ENCODE data around the gene NFE2L3. TPM values are rescaled to one million over a fixed set of nuclear protein-coding genes. Genes with fewer than 3 reads are reported as not detected.

The NFE2L3 gene
- total and polyA plus RNA-seq, 4 donors, result 0.32 to 1.9 (median 1.3) TPM

DNA sequence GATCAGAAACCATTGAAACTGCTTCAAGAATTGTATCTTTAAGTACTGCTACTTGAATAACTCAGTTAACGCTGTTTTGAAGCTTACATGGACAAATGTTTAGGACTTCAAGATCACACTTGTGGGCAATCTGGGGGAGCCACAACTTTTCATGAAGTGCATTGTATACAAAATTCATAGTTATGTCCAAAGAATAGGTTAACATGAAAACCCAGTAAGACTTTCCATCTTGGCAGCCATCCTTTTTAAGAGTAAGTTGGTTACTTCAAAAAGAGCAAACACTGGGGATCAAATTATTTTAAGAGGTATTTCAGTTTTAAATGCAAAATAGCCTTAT, 33.8 kb downstream of the NFE2L3 start:
- Histone ChIP-seq H3K27me3 (ENCODE audit: control insufficient read depth in 4 of 4, insufficient read depth in 4 of 4, low read length in 3 of 4) (no peaks in the 10 kb centered on the region), H3K4me1 (ENCODE audit: control insufficient read depth in 4 of 4, insufficient read depth in 4 of 4, low read length in 3 of 4) (peaks cover 0 to 17% (median 7%) of the 10 kb centered on the region in 4 donors), H3K36me3 (ENCODE audit: control insufficient read depth in 4 of 4, insufficient read depth in 3 of 4, low read depth in 1 of 4, low read length in 3 of 4) (peaks cover 2 to 30% (median 23%) of the 10 kb centered on the region in 4 donors), H3K27ac (ENCODE audit: low read depth in 1 of 2, low read length in 2 of 2) (no peak overlapping the region), H3K9ac (ENCODE audit: low read depth in 1 of 2, low read length in 2 of 2) (no peak overlapping the region), H3K4me3 (ENCODE audit: low read depth in 1 of 3, low read length in 3 of 3) (no peak overlapping the region), H3K9me3 (ENCODE audit: control insufficient read depth in 4 of 4, low read length in 3 of 4) (no peaks in the 10 kb centered on the region)
- TF ChIP-seq, protein P1, sequence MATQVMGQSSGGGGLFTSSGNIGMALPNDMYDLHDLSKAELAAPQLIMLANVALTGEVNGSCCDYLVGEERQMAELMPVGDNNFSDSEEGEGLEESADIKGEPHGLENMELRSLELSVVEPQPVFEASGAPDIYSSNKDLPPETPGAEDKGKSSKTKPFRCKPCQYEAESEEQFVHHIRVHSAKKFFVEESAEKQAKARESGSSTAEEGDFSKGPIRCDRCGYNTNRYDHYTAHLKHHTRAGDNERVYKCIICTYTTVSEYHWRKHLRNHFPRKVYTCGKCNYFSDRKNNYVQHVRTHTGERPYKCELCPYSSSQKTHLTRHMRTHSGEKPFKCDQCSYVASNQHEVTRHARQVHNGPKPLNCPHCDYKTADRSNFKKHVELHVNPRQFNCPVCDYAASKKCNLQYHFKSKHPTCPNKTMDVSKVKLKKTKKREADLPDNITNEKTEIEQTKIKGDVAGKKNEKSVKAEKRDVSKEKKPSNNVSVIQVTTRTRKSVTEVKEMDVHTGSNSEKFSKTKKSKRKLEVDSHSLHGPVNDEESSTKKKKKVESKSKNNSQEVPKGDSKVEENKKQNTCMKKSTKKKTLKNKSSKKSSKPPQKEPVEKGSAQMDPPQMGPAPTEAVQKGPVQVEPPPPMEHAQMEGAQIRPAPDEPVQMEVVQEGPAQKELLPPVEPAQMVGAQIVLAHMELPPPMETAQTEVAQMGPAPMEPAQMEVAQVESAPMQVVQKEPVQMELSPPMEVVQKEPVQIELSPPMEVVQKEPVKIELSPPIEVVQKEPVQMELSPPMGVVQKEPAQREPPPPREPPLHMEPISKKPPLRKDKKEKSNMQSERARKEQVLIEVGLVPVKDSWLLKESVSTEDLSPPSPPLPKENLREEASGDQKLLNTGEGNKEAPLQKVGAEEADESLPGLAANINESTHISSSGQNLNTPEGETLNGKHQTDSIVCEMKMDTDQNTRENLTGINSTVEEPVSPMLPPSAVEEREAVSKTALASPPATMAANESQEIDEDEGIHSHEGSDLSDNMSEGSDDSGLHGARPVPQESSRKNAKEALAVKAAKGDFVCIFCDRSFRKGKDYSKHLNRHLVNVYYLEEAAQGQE (IDR thresholded peaks at IDR 0.05), result no peak
- no peak for TF ChIP-seq TAF1 (conservative IDR thresholded peaks at IDR 0.05)
- no peak for TF ChIP-seq HNF4G (IDR thresholded peaks at IDR 0.05)
- DNase-seq (ENCODE audit: low spot score), result no peak
- 95% methylated on average over 1 of the region's 1 CpG for WGBS

GRCh38 chr7:26186364-26187311, 34.6 kb downstream of the NFE2L3 start:
- DNase-seq (ENCODE audit: low spot score), result no peak
- 87% methylated on average over 5 of the region's 5 CpGs for WGBS
- Histone ChIP-seq H3K27ac (ENCODE audit: low read depth in 1 of 2, low read length in 2 of 2) (peak overlapping the region in 1 of 2 donors; percentile 12), H3K9ac (ENCODE audit: low read depth in 1 of 2, low read length in 2 of 2) (no peak overlapping the region), H3K4me1 (ENCODE audit: control insufficient read depth in 4 of 4, insufficient read depth in 4 of 4, low read length in 3 of 4) (peaks cover 0 to 21% (median 6%) of the 10 kb centered on the region in 4 donors), H3K27me3 (ENCODE audit: control insufficient read depth in 4 of 4, insufficient read depth in 4 of 4, low read length in 3 of 4) (no peaks in the 10 kb centered on the region), H3K9me3 (ENCODE audit: control insufficient read depth in 4 of 4, low read length in 3 of 4) (no peaks in the 10 kb centered on the region), H3K4me3 (ENCODE audit: low read depth in 1 of 3, low read length in 3 of 3) (no peak overlapping the region), H3K36me3 (ENCODE audit: control insufficient read depth in 4 of 4, insufficient read depth in 3 of 4, low read depth in 1 of 4, low read length in 3 of 4) (peaks cover 2 to 37% (median 32%) of the 10 kb centered on the region in 4 donors)
- TF ChIP-seq JUND (IDR thresholded peaks at IDR 0.05) (peak in 1 of 2 donors; percentile 53), GABPA (IDR thresholded peaks at IDR 0.05 in 1 of 2, conservative IDR thresholded peaks at IDR 0.05 in 1 of 2) (no peak)

- Histone ChIP-seq H3K27ac (ENCODE audit: low read depth in 1 of 2, low read length in 2 of 2) (no peak overlapping the region), H3K27me3 (ENCODE audit: control insufficient read depth in 4 of 4, insufficient read depth in 4 of 4, low read length in 3 of 4) (no peaks in the 10 kb centered on the region), H3K4me3 (ENCODE audit: low read depth in 1 of 3, low read length in 3 of 3) (no peak overlapping the region), H3K9me3 (ENCODE audit: control insufficient read depth in 4 of 4, low read length in 3 of 4) (no peaks in the 10 kb centered on the region), H3K9ac (ENCODE audit: low read depth in 1 of 2, low read length in 2 of 2) (no peak overlapping the region), H3K4me1 (ENCODE audit: control insufficient read depth in 4 of 4, insufficient read depth in 4 of 4, low read length in 3 of 4) (peaks cover under 1 to 23% (median 7%) of the 10 kb centered on the region in 4 donors), H3K36me3 (ENCODE audit: control insufficient read depth in 4 of 4, insufficient read depth in 3 of 4, low read depth in 1 of 4, low read length in 3 of 4) (peaks cover 2 to 46% (median 41%) of the 10 kb centered on the region in 4 donors)
- DNase-seq (ENCODE audit: low spot score), result no peak
- peak; percentile 9 for TF ChIP-seq FOXA2 (IDR thresholded peaks at IDR 0.05)
- TF ChIP-seq YY1 (IDR thresholded peaks at IDR 0.05), result no peak
- WGBS, result 85% methylated on average over 11 of the region's 11 CpGs
Measured at GRCh38 chr7:26187380-26188205, 35.6 kb downstream of the NFE2L3 start.
